HFF-Myc (cell line): Measurements from ENCODE around the gene FUT9.

Experiments
- DNase-seq: peaks from one replicate; pipeline ENCODE4 v3.0.0-alpha.2; 2011; ENCODE audit warnings: low read depth; ENCODE audit errors: extremely low read depth
- H3K4me3 ChIP-seq: replicated peaks from 2 replicates; pipeline ENCODE4 v1.5.1; 2011; ENCODE audit warnings: low read depth, mild to moderate bottlenecking, control low read depth, low read length
- CTCF ChIP-seq: IDR thresholded peaks from 2 replicates; pipeline ENCODE4 v1.5.1; 2012; ENCODE audit warnings: mild to moderate bottlenecking, low read depth, low read length, control low read depth; ENCODE audit errors: missing control alignments

FUT9 gene

GRCh38 chr6:96075826-96076225 is 60.1 kb downstream of the FUT9 start:
- no peak for DNase-seq
- TF ChIP-seq CTCF = no peak
- H3K4me3 ChIP-seq = no peak overlapping the region

- TF ChIP-seq CTCF = no peak
- DNase-seq = no peak
- no peak overlapping the region for H3K4me3 ChIP-seq
These were observed 71.0 kb downstream of the FUT9 start for GRCh38 chr6:96086745-96087144.

GRCh38 chr6:96089173-96089572 is 73.4 kb downstream of the FUT9 start:
- TF ChIP-seq CTCF = no peak
- H3K4me3 ChIP-seq = no peak overlapping the region
- no peak for DNase-seq

DNA sequence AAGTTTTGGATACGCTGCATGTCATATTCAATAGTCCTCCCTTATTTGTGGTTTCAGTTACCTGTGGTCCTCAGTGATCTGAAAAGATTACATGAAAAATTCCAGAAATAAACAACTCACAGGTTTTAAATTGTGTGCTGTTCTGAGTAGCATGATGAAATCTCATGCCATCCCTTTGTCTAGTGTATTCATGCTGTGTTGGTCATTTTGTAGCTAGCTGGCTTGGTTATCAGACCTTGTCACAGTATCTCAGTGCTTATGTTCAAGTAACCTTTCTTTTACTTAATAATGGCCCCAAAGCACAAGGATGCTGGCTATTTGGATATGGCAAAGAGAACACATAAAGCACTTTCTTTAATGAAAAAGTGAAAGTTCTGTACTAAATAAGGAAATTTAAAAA is 78.3 kb downstream of the FUT9 start:
- no peak for TF ChIP-seq CTCF
- no peak for DNase-seq
- H3K4me3 ChIP-seq = no peak overlapping the region

DNA sequence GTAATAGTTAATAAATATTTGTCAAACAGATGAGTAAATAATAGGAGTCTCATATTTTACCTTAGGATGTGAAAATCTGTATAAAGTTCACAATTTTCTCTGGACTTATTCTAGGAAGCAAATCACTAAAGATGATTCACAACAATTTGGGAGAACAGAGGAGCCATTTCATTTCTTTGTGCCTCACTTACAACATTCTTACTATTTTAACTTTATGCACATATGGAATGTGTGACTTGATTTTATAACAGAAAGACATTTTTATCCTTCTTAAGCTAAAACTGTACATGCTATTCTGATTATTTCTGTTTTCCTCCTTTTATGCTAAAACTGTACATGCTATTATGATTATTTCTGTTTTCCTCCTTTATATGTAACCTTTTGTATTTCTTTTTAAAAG is 83.3 kb downstream of the FUT9 start:
- TF ChIP-seq CTCF = no peak
- H3K4me3 ChIP-seq = no peak overlapping the region
- DNase-seq = no peak

GRCh38 chr6:96101564-96101963 is 85.8 kb downstream of the FUT9 start:
- TF ChIP-seq CTCF = no peak
- H3K4me3 ChIP-seq = no peak overlapping the region
- no peak for DNase-seq

GRCh38 chr6:96104910-96105309 is 89.1 kb downstream of the FUT9 start:
- no peak for TF ChIP-seq CTCF
- no peak for DNase-seq
- H3K4me3 ChIP-seq = no peak overlapping the region
